Eye (tissue), 1 donor: ENCODE data around the gene TARS1.

Experiments used
- DNase-seq: peaks from one replicate; pipeline ENCODE4 v3.0.0-alpha.2; 2015

Gene TARS1

DNA sequence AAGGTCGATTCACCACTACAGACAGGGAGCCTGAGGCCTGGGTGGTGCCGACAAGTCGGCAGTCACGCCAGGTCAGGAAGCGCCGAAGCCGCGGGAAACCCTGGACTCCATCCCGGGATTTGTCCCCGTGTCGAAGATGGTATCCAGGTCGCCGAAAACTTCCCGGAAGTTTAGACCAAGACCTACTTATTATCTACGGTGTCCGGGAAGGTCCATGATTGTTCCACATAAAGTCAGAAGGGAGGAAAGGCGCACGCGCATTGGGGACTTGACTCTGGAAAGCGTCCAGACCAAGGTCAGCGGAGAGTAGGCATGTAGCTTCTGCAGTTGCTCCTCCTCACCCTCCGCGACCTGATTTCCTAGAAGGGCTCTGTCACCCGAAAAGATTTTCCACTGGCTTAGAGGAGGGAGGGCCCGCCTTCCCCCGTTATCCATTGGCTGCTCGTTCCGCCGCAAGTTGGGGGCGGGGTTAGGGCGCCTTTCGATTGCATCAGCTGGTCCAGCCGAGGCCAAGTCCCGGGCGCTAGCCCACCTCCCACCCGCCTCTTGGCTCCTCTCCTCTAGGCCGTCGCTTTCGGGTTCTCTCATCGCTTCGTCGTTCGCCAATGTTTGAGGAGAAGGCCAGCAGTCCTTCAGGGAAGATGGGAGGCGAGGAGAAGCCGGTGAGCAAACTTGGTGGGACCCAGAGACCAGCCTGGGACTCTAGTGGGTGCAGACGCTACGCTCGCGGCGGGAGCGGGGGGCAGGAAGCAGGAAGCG, at the start of gene TARS1:
TARS1 (plus strand) TSS at position 484 of the 759 bp plus-strand sequence; CDS start at position 606, 122 bp downstream.
- DNase-seq = peak; percentile 100

DNA sequence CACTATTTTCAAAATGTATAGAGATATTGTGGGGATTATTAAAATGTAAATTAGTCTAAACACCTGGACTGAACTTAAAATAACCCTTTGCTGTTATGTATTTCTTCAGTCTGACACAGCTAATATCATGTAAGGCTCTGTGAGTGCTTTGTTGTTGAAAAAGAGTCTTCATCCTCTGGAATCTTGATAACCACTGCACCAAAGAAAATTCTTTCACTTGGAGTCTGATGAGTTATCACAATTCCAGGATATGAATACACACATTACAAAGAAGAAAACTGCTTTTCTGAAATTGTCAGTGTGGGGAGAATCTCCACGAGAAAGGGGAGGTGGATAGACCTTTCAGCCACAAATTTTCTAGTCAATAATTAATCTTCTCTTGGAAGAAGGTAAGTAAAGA, 42.3 kb upstream of the TARS1 start:
- DNase-seq = no peak

GRCh38 chr5:33400675-33401074, 40.1 kb upstream of the TARS1 start:
- DNase-seq = no peak

DNA sequence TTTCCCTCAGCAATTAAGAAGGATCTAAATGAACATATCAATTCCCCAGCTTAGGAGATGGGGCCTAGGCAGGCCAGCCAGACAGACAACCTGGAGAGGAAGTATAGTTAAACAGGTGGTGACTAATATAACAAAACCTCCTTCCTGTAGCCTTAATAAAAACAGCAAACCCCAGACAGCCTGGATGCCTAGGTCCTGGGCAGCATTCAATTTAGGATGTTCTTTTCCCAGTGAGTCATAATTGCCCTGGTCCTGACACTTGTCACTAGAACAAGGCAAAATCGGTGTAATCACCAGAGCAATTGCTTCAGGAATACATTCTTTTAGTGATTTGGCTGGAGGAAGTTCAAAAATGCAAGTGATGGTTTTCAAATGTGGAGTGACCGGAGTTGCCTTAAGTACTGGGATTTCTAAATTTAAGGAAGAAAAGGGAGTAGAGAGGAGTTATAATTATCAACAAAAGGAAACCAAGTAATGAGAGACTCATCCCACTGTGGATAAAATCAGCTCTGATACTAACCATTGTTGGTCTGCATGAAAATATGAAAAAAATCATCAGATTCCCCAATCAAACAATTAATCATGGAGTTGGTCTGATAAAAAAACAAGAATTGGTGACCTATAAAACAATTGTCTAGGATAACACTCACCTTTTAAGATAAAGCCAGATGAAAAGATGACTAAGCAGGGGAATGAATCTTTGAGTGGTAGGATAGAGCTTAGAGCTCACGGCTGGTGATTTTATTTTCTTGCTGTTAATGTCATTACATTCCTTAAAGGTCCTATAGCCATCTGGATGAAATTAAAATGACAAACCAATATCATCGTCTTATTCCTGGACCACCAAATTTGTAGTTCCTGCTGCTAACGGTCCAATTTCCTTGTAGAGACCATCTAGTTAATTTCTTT, 39.0 kb upstream of the TARS1 start:
- peak; percentile 79 for DNase-seq

DNA sequence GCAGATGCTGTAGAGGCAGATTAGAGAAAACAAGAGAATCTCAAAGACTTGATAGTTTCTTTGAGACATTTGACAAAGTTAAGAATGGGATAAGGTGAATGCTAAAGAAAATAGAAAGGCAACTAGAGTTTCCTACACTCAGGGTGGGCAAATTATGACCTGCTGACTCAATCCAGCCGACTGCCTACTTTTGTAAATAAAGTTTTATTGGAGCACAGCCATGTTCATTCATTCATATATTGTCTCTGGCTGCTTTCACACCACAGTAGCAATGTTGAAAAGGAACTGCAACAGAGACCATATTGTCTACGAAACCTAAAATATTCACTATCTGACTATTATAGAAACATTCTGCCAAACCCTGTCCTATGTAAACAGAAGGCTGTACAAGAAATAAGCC, 37.6 kb upstream of the TARS1 start:
- DNase-seq = no peak

- DNase-seq = no peak
These were observed 31.9 kb upstream of the TARS1 start for GRCh38 chr5:33408816-33409215.

DNA sequence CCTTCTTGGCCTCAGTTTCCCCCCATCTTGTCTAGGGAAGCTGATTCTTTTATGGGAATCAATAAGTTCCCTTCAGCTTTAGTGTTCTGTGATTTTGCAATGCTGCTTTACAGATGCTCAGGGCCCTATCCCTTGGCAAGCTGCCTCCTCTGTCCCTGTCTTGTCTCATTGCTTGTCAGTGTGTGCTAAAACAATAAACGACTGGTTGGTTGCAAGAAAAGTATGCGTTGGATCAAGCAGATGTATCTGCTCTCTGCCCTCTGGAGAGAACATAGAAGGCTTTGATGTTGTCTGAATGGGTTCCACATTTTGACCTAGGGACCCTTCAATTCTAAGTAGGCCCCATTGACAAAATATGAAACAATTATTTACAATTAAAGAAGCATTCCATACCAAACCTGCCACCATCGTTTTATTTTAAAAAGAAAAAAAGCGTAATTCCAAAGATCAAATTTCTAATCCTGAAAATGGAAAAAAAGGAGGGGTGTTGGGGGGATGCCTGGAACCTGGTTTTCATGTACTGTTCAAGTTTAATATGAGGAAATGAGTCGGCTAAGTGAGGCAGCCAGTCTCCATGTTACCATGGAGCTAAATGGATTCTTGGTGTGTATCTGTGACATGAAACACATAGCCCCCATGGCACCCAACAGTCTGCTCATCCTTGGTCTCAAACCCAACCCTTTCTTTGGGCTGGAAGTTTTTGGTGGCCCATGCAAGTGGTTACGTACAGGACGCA, 31.2 kb upstream of the TARS1 start:
- DNase-seq = peak; percentile 12

GRCh38 chr5:33410221-33410620, 30.5 kb upstream of the TARS1 start:
- no peak for DNase-seq

DNA sequence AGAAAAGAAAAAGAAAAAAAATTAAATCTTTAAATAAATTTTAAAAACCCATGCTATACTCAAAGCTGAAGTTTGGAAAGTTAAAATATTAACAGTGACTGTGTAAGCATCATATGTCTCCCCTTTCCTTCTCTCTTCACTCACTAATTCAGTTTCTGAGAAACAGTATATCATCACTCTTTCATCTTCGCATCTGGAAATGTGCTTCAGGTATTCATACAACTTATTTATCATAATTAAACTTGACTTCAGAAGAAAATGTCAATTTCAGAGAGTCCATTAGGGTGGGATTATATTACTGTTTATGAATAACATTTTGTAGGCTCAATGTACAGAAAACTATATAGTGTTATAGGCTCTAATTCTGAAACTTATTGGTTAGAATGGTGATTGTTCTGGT, 29.3 kb upstream of the TARS1 start:
- no peak for DNase-seq

GRCh38 chr5:33415811-33416354, 24.9 kb upstream of the TARS1 start:
- no peak for DNase-seq

- no peak for DNase-seq
These were observed 23.1 kb upstream of the TARS1 start for GRCh38 chr5:33417632-33418031.

DNA sequence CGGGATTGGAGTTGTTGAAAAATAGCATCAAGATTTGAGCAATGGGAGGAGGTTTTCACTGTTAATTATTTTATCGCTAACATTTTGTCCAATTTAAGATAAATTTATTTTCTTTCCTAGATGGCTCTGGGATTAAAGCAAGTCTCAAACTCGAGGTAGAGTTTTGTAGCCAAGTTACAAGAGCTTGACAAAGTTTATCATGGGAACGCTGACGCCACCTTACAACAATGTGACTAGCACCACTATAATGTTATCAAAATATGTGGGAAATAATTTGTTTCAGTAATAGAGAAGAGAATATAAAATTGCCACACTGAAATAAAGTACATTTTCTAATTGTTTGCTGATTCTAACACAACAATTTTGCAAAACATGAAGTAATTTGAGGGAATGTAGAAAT, 19.8 kb upstream of the TARS1 start:
- no peak for DNase-seq

- no peak for DNase-seq
These were observed 18.6 kb upstream of the TARS1 start for GRCh38 chr5:33422191-33422590.

DNA sequence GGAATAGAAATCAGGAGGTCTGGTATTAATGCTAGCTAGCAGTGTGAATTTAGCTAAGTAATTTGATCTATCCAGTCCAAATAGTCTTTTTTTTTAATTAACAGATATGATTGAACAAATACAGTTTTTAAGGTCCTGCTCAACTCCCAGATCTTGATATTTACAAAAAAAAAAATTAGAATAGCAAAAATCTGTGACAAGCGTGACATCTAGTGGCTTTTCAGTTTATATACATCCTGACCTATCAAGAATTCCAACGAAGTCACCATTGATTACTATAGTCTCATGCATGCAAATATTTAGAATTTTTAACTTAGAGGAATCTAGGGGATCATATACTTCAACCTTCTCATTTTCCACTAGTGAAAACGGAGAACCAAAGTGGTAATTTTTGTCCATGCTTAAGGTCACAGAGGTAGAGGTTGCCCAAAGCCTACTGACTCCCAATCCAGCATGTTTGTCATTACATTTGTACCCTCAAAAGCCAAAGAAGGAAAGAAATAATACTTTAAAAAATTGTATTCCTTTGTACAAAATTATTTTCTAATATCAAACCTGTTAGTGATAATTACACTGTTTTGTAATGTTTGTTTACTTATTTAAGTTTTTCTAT, 17.6 kb upstream of the TARS1 start:
- peak; percentile 56 for DNase-seq

- no peak for DNase-seq
These were observed 15.5 kb upstream of the TARS1 start for GRCh38 chr5:33425314-33425713.

- DNase-seq = no peak
These were observed 9.8 kb upstream of the TARS1 start for GRCh38 chr5:33430983-33431382.

- DNase-seq = no peak
These were observed 8.1 kb upstream of the TARS1 start for GRCh38 chr5:33432656-33433055.

DNA sequence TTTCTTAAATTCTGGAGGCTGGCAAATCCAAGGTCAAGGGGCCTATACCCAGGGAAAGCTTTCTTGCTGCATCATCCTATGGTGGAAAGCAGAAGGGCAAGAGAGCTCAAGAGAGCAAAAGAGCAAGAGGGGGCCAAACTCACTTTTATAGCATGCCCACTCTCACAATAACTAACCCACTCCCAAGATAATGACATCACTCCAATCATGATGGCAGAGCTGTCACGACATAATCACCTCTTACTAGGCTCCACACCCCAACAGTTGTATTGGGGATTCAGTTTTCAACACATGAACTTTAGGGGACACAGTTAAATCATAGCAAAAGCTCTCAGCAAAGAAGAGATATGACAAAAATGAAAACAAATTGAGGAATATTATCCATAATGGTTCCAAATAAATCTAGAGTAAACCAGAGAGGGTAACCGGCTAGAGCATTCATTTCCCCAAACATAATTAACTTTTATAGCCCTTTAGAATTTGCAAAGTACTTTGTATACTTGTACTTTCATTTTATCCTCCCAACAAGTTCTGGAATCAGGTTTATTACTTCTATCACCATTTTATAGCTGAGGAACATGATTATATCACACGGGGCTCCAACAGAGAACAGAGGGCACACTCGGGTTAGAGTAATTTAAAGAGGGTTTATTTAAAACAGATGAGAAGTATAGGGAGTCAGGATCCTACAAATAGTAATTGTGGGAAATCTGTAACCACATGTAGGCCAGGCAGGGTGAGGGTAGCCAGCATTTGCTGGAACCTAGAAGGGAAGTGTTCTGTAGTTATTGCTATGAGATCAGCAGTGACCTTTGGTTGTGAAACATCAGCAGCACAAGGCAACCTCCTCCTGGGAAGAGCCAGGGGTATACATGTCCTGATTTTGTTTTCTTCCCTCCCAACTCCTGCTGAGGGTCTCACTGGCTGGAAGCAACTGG, 7.2 kb upstream of the TARS1 start:
- DNase-seq = no peak

DNA sequence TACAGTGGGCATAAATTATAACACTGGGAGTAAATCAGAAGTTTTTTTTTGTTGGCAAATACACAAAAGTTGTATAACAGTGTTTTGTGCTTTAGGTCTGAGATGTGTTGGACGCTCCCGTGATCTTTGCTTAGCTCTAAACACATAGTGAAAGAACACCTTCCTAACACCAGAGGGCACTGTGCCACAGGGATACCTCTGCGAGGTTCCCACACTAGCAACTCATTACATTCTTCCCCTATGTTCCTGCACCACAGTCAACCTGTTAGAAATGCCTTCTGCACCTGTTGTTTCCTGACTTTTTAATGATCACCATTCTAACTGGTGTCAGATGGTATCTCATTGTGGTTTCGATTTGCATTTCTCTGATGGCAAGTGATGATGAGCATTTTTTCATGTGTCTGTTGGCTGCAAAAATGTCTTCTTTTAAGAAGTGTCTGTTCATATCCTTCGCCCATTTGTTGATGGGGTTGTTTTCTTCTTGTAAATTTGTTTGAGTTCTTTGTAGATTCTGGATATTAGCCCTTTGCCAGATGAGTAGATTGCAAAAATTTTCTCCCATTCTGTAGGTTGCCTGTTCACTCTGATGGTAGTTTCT, 4.8 kb upstream of the TARS1 start:
- DNase-seq = peak; percentile 88

DNA sequence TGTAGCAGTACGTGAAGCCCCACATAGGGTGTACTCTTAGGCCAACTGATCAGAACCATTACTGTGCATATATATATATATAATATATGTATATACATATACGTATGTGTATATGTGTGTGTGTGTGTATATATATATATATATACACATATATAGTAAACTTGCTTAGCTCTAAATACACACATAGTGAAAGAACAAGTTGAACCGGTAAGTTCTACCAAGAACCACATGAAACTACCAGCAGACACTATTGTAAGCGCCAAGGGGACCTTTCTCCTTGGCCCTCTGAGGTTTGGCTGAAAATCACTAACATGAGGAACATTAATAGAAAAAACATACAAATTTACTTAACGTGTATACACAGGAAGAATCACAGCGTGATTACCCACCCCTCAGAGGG, 1.8 kb upstream of the TARS1 start:
- no peak for DNase-seq

GRCh38 chr5:33439905-33440481, 772 bp upstream of the TARS1 start:
- DNase-seq = no peak
